GM19043 (cell line): Measurements from ENCODE around the gene ATP1A2.
"Not testable (repeated sequence)": the region's sequence is repeated elsewhere in the genome, so short reads cannot be mapped to it uniquely, and the experiment has no call there.

Experiments
- ATAC-seq: cut with Tn5 transposase; IDR thresholded peaks from one replicate; pipeline ENCODE4 v1.9.1; 2021; ENCODE audit warnings: low read depth; ENCODE audit not compliant: unreplicated experiment

ATP1A2 gene

DNA sequence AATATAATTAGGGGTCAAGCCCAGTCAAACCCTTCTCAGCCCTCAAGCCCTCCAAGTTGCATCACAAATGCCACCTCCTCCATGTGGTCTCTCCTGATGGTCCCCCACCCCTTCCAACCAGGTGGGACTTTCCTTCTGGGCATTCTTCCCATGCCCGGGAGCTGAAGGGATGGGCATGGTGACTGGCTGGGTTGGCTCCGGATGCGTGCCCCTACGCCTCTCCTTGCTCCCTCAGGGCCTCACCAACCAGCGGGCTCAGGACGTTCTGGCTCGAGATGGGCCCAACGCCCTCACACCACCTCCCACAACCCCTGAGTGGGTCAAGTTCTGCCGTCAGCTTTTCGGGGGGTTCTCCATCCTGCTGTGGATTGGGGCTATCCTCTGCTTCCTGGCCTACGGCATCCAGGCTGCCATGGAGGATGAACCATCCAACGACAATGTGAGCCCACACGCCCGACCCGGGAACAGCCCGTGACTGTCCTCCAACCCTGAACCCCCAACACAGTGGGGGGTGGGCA lies 7.5 kb downstream of the ATP1A2 start:
- ATAC-seq: no peak

DNA sequence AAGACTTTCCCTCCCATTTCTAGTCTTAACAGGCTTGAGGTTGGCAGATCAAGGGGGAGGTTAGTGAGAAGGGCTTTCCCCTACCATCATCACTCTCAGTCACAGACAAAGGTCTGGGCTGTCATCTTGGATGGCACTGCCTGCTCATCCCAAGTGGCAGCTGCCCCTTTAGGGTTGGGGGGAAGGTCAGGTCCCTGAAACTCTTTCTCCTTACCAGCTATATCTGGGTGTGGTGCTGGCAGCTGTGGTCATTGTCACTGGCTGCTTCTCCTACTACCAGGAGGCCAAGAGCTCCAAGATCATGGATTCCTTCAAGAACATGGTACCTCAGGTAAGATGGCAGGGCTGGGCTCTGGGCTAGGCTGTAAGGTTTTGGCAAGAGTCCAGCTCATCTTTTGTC lies 8.2 kb downstream of the ATP1A2 start:
- no peak for ATAC-seq

DNA sequence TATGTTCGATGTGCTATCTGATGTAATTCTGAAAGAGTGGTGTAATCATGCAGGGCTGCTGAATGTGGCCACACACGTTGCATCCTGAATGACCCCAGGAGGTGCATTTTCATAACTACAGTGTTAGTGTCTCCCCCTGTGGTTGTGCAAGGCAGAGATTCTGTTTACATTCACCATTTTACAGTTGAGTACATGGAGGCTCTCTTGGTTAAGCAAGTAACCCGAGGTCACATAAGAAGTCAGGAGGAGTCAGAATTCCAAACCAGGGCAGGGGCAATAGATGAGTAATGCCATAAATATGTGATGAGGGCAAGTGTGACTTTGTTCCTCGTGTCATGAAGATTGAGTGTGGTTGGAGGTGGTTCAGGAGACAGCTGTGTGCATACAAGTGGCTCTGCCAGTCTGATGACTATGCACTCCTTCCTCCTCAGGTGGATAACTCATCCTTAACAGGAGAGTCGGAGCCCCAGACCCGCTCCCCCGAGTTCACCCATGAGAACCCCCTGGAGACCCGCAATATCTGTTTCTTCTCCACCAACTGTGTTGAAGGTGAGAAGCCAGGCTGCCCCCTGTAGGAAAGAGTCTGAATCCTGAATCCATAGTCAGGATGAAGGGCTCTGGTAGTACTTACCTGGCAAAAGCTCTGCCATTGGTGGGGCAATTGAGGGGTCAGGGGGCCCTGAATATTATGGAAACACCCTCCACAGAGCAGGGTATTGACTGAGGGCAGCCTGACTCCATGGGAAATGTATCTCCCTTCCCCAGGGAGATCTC lies 9.3 kb downstream of the ATP1A2 start:
- ATAC-seq: no peak

DNA sequence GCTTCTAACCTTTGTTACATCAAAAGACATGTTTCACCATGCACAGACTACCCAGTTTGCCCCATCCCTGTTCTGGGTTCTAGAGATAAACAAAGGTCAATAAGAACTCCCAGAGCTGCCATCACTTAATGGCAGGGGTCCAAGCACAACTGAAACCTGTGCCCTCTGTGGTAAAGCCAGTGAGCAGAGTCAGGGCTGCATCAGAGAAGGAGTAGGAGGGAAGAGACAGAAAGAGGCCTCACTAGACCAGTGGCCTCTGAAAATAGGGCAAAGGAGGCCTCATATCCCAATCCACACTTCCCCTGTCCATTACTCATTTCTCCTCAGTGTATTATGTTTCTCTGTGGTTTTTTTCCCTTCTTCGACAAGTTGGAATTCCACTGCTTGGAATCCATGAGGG lies 10.2 kb downstream of the ATP1A2 start:
- no peak for ATAC-seq

DNA sequence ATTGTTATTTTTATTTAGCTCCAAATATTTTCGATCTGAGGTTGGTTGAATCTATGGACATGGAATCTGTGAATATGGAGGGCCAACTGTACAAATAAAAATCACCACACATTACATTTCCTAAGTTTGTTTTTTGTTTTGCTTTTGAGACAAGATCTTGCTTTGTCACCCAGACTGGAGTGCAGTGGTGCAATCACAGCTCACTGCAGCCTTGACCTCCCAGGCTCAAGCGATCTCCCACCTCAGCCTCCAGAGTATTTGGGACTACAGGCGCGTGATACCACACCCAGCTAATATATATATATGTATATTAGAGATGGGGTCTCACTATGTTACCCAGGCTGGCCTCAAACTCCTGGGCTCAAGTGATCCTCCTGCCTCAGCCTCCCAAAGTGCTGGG lies 10.8 kb downstream of the ATP1A2 start:
- not testable (repeated sequence) for ATAC-seq

DNA sequence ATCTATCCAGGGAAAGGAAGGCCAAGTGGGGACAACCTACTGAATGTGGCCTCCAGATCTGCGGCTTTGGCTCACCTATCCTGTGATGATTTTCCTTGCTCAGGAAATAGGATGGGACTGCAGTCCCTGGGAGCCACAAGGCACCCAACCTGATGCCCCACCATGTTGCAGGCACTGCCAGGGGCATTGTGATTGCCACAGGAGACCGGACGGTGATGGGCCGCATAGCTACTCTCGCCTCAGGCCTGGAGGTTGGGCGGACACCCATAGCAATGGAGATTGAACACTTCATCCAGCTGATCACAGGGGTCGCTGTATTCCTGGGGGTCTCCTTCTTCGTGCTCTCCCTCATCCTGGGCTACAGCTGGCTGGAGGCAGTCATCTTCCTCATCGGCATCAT lies 11.8 kb downstream of the ATP1A2 start:
- no peak for ATAC-seq

DNA sequence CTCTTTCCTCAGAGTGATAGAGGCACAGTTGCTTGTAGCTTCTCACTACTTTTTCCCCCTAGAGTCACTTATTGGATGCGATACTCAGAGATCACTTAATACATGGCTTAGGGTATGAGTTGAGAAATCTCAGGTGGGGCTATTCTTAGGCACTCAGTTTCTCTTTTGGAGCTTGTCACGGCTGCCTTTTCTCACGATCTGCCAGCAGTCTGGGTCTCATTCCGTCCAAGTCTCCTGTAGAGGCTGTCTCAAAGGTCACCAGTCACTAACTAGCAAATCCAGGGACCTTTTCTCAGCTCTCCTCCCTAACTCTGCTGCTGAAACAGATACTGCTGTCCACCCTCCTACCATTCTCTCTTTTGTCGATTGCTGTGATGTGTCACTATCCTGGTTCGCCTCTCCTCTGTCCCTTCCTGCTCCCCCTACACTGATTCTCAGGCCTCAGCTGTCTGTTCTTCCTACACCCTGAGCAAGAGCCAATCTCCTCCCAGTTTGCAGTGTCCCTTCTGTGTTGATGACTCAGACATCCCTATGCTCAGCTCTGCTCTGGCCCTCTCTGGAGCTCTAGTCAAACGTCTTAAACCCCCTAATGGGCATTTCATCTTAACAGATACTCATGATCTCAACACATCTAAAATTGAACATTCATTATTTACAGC lies 12.4 kb downstream of the ATP1A2 start:
- ATAC-seq: no peak

DNA sequence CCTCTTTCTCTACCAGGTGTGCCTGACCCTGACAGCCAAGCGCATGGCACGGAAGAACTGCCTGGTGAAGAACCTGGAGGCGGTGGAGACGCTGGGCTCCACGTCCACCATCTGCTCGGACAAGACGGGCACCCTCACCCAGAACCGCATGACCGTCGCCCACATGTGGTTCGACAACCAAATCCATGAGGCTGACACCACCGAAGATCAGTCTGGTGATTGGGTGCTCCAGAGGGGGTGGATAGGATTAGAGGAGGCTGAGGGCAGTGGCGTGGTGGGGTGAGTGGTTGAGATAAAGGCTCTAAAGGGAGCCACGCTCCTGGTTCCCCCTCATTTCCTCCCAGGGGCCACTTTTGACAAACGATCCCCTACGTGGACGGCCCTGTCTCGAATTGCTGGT lies 13.1 kb downstream of the ATP1A2 start:
- no peak for ATAC-seq

DNA sequence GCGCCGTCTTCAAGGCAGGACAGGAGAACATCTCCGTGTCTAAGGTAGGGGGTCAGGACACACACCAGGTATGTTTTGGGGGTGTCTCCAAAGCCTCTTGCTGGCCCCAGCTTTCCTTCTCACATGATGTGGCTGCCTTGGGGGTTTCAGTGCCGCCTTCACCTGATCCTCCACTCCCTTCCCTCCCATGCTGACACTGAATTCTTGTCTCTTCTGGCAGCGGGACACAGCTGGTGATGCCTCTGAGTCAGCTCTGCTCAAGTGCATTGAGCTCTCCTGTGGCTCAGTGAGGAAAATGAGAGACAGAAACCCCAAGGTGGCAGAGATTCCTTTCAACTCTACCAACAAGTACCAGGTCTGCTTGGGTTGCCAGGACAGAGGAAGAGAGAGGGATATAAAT lies 13.5 kb downstream of the ATP1A2 start:
- ATAC-seq: no peak

DNA sequence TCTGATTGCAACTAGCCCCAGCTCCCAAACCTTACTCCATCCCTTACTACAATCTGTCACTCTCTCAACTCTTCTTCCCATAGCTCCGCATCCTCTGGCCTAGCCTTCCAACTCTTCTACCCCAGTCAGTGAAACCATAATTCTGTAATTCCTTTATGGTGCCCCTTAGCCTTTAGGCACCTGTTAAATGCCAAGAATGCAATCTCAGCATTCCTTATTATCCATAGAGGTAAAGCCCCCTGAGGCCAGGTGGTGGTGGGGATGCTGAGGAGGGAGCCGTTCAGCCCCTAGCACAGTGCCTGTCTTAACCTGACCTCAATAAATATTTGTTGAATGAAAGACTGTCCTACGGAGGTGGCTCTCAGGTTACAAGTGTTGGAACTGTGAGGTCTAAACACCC lies 14.0 kb downstream of the ATP1A2 start:
- no peak for ATAC-seq

DNA sequence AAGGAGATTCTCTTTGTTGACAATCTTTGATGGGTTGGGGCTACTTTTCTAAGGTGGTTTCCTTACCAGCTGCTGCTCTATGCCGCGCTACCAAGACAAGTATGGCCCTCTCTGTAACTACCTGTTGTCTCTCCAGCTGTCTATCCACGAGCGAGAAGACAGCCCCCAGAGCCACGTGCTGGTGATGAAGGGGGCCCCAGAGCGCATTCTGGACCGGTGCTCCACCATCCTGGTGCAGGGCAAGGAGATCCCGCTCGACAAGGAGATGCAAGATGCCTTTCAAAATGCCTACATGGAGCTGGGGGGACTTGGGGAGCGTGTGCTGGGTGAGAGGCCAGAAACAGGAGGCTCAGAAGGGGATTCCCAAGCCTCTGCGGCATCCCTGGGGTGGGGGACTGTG lies 14.4 kb downstream of the ATP1A2 start:
- ATAC-seq: no peak

DNA sequence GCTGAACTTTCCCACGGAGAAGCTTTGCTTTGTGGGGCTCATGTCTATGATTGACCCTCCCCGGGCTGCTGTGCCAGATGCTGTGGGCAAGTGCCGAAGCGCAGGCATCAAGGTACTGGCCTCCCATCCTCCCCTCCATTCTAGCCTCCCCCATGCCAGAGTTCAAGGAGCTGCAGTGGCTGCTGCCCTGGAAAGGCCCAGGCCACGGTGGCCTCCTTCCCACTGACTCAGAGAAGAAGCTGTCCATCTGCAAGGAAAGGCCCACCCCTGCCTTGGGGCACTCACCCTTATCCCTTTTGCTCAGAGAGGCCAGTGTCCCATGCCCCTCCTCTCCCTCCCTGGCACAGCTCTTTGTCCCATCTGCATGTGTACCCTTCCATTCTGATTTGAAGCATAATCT lies 14.9 kb downstream of the ATP1A2 start:
- ATAC-seq: no peak

DNA sequence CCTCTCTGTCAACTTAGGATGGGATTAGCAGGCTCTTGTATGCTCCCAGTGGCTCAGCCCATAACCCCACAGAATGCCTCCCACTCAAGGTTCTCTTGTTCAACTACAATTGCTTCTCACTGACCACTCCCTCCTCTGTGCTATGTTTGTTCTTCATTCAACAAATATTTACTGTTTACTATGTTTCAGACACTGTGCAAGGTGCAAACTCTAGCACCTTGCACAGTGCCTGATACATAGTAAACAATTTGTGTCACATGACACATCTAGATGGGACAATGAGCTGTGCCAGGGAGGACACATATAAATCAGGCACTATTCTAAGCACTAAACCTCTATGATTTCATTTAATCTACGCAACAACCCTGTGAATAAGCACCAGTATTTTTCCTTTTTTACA lies 15.4 kb downstream of the ATP1A2 start:
- no peak for ATAC-seq

DNA sequence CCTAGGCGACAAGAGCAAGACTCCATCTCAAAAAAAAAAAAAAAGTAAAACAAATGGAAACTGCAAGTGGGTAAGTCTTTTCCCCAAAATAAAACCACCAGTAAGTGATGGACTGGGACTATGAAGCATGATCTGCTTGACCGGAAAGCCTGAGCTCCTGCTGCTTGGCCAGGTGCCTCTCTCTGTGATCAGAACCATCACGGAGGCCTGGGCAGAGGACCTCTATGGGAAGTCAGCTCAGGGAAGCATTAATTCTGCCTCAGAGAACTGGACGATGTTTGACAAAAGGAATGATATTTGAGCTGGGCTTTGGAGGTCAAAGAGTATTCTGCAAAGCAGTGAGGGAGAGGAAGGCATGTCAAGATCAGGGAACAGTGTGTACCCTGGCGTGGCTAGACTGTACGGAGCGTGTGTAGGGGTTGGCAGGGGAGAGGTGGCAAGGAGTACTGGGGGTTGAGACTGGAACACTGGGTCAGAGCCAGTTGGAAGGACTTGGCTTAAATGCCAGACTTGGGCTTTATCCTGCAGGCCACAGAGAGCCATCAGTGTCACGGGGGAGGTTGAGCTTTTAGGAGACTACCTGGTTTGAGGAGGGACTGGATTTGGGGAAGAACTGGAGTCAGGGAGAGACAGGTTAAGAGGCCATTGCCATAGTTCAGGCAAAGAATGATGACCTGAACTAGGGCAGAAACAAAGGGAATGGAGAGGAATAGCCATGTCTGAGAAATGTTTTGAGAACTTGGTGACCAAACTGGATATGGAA lies 16.4 kb downstream of the ATP1A2 start:
- ATAC-seq: no peak

DNA sequence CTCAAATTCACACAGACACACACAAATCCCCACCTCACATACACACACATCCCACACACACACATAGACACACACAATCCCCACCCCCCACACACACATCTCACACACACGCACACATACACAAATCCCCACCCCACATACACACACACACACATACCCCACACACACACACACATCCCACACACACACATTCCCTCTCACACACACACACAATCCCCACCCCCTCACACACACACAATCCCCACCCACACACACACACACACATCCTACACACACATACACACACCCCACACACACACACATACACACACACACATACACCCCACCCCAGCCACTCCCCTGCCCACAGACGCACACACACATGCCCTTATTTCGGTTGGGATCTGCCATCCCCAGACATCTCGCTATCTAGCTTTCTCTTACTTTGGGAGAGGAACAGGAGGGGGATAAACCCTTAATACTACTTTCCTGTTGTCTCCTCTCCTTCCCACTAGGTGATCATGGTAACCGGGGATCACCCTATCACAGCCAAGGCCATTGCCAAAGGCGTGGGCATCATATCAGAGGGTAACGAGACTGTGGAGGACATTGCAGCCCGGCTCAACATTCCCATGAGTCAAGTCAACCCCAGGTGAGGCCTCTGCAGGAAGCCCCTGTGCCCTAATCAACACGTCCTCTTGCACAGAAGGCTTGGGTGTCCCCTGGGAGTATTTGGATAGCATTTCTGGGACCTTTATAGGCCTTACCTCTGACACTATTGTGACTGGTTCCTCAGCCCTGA lies 18.6 kb downstream of the ATP1A2 start:
- no peak for ATAC-seq

DNA sequence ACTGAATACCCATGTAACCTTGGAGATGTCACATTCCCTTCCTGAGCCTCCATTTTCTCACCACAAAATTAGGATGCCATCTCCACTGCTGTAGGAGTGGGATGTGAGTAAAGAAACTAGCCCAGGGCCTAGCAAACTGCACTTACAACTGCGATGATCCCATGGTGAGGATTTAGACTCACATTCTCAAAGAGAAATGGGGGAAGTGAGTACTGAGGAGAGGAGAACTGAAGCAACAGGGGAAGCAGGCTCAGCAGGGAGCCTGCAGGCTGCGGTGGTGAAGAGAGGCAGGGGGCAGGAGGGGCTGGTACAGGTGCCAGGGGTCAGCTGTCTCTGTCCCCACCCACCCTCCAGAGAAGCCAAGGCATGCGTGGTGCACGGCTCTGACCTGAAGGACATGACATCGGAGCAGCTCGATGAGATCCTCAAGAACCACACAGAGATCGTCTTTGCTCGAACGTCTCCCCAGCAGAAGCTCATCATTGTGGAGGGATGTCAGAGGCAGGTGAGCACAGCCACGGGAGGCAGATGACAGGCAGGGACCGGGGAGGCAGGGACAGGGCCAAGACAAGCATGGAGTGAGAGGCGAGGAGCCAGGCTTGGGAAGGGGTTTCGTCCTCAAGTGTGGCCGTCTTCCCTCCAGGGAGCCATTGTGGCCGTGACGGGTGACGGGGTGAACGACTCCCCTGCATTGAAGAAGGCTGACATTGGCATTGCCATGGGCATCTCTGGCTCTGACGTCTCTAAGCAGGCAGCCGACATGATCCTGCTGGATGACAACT lies 19.4 kb downstream of the ATP1A2 start:
- no peak for ATAC-seq

DNA sequence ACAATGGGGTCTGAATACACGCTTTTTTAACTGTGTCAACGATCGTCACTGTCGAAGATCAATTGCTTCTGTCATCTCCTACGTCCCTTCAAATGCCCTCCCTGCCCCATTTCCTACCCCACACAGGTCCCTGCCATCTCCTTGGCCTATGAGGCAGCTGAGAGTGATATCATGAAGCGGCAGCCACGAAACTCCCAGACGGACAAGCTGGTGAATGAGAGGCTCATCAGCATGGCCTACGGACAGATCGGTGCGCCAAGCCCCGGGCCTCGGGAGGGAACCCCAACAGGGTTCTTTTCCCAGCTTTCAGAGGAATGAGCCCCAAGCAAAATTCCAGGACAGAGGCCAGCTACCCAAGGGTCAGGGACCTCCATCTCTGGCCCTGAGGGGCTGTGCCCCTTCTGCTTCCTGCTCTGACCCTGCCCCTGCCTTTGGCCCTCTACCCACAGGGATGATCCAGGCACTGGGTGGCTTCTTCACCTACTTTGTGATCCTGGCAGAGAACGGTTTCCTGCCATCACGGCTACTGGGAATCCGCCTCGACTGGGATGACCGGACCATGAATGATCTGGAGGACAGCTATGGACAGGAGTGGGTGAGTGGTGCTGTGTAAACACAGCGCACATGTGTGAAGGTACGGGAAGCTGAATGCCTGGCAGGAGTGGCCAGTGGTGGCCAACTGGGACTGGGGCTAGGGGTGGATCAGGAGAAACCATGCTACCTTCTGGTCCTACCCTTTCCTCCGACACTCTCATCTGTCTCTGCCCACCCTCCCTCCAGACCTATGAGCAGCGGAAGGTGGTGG lies 20.8 kb downstream of the ATP1A2 start:
- no peak for ATAC-seq

DNA sequence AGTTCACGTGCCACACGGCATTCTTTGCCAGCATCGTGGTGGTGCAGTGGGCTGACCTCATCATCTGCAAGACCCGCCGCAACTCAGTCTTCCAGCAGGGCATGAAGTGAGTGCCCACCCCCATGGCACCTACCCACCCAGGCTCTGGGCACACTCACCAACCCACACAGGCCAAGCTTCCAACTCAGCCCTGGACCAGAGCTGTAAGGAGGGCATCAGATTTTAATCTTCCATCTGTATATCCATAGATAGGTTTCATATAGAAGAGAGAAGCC lies 21.3 kb downstream of the ATP1A2 start:
- ATAC-seq: no peak

DNA sequence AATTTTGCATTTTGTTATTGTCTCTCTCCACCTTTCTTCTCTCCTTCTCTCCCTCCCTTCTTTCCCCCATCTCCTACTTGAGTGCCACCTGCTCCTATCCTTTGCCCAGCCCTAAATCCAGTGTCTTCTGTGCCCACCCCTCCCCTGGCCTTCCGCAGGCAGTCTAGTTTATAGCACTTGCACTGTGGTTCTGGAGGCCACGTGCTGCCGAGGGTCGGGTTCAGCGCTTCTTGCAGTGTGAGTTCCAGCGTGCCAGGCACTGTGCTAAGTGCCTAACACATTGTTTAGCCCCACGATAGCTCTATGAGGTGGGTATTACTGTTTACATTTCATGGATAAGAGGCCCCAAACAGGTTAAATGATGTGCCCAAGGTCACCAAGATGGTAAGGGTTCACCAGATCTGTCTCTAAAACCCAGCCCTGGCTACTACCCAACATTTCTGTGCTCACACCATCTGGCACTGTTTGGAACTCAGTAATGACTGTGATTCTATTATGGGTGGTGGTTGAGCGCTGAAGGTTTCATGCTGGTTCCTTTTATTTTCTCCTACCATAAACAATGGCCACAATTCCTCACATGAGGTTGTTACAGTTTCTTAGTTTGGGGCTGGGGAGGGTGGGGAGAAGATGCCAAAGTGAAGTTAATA lies 21.8 kb downstream of the ATP1A2 start:
- no peak for ATAC-seq
